SK-N-SH (cell line): ENCODE data around the gene CLASRP. TPM values are rescaled to one million over a fixed set of nuclear protein-coding genes. Genes with fewer than 3 reads are reported as not detected.

Source experiments
- CTCF ChIA-PET: fragments of 300-600, 350-600 bp; formaldehyde crosslinking; extraction: SDS; loops from one replicate; lab custom pipeline; 2021; lab: Yijun Ruan, JAX
- POLR2A ChIA-PET: fragments of 350-600 bp; sonication (Branson Sonifier 250); formaldehyde crosslinking; extraction: SDS; loops from one replicate; lab custom pipeline; 2020; ENCODE audit warnings: antibody characterized with exemption, inconsistent platforms; lab: Yijun Ruan, JAX
- DNase-seq: peaks from one replicate; pipeline ENCODE4 v3.0.0; 2012
- H2AFZ ChIP-seq: fragments of 200-600 bp; sonication (generic); 2 replicates; pipeline ENCODE4 v1.8.1; 2016; ENCODE audit warnings: antibody characterized with exemption, mild to moderate bottlenecking, low read depth
- H3F3A ChIP-seq: fragments of 200-600 bp; sonication (generic); replicated peaks from 2 replicates; pipeline ENCODE3; 2016; ENCODE audit warnings: antibody characterized with exemption, mild to moderate bottlenecking; ENCODE audit not compliant: insufficient read depth
- H3K27ac ChIP-seq, 2 experiments: fragments of 200-500 bp in 1 of 2; fragments of 200-600 bp in 1 of 2; sonication (Bioruptor generic) in 1 of 2; sonication (generic), shearing (Covaris generic) in 1 of 2; 2 replicates each; pipeline versions ENCODE4 v1.5.1 to v1.6.1; 2014 to 2016; ENCODE audit warnings: low read depth in 2 of 2, inconsistent platforms in 1 of 2, low read length in 1 of 2, mild to moderate bottlenecking in 1 of 2, mixed read lengths in 1 of 2
- H3K27me3 ChIP-seq: fragments of 200-600 bp; sonication (generic), shearing (Covaris generic); 2 replicates; pipeline ENCODE4 v1.6.1; 2016; ENCODE audit warnings: mixed run types; ENCODE audit not compliant: insufficient read depth
- H3K36me3 ChIP-seq, 2 experiments: fragments of 200-500 bp in 1 of 2; fragments of 200-600 bp in 1 of 2; sonication (Bioruptor generic) in 1 of 2; sonication (generic) in 1 of 2; replicated peaks in 1 of 2; 2 replicates each; pipeline versions ENCODE3 to v1.5.1; 2014 to 2016; ENCODE audit warnings: low read length in 1 of 2, mild to moderate bottlenecking in 1 of 2; ENCODE audit not compliant: insufficient read depth in 2 of 2, control insufficient read depth in 1 of 2
- H3K4me1 ChIP-seq, 2 experiments: fragments of 200-500 bp in 1 of 2; fragments of 200-600 bp in 1 of 2; sonication (Bioruptor generic) in 1 of 2; sonication (generic), shearing (Covaris generic) in 1 of 2; 2 replicates each; pipeline versions ENCODE4 v1.5.1 to v1.6.1; 2014 to 2016; ENCODE audit warnings: low read depth in 1 of 2, low read length in 1 of 2, mixed run types in 1 of 2; ENCODE audit not compliant: insufficient read depth in 2 of 2, control insufficient read depth in 1 of 2
- H3K4me2 ChIP-seq: fragments of 200-600 bp; sonication (generic), shearing (Covaris generic); 2 replicates; pipeline ENCODE4 v1.6.1; 2017; ENCODE audit warnings: mixed run types
- H3K4me3 ChIP-seq, 2 experiments: fragments of 200-500 bp in 1 of 2; fragments of 200-600 bp in 1 of 2; sonication (Bioruptor generic) in 1 of 2; sonication (generic), shearing (Covaris generic) in 1 of 2; 2 replicates each; pipeline versions ENCODE4 v1.5.1 to v1.8.1; 2014 to 2016; ENCODE audit warnings: low read depth in 2 of 2, inconsistent platforms in 1 of 2, low read length in 1 of 2, mild to moderate bottlenecking in 1 of 2, mixed read lengths in 1 of 2, moderate library complexity in 1 of 2
- H3K79me2 ChIP-seq: fragments of 200-600 bp; sonication (generic); 2 replicates; pipeline ENCODE4 v1.8.1; 2017; ENCODE audit warnings: mild to moderate bottlenecking; ENCODE audit not compliant: insufficient read depth
- H3K9ac ChIP-seq: fragments of 200-600 bp; sonication (generic); 2 replicates; pipeline ENCODE4 v1.6.1; 2017; ENCODE audit warnings: mixed run types
- H3K9me2 ChIP-seq: fragments of 200-600 bp; sonication (generic); 2 replicates; pipeline ENCODE4 v1.6.1; 2017; ENCODE audit warnings: mixed run types
- H3K9me3 ChIP-seq: fragments of 200-600 bp; sonication (generic); 2 replicates; pipeline ENCODE4 v1.6.1; 2017; ENCODE audit warnings: mixed run types, mild to moderate bottlenecking, moderate library complexity
- H4K20me1 ChIP-seq: fragments of 200-600 bp; sonication (generic); 2 replicates; pipeline ENCODE4 v1.6.1; 2017; ENCODE audit warnings: mild to moderate bottlenecking, mixed run types; ENCODE audit not compliant: insufficient read depth
- ELF1 ChIP-seq: IDR thresholded peaks from 2 replicates; pipeline ENCODE4 v1.4.0; 2012
- EZH2phosphoT487 ChIP-seq: fragments of 200-600 bp; sonication (generic); IDR thresholded peaks from 2 replicates; pipeline ENCODE4 v1.6.1; 2017; ENCODE audit warnings: low read depth, mixed run types, mild to moderate bottlenecking, antibody characterized with exemption, moderate library complexity, borderline replicate concordance
- FOXJ3 ChIP-seq: sonication (generic); formaldehyde crosslinking; IDR thresholded peaks from 2 replicates; pipeline ENCODE4 v1.5.1; 2020; ENCODE audit warnings: mild to moderate bottlenecking, missing genetic modification reagents
- MAX ChIP-seq: IDR thresholded peaks from 2 replicates; pipeline ENCODE4 v1.4.0; 2012; ENCODE audit warnings: low read depth
- NRF1 ChIP-seq: IDR thresholded peaks from 2 replicates; pipeline ENCODE4 v1.6.1; 2012; ENCODE audit warnings: low read depth, mild to moderate bottlenecking, low read length
- PBX3 ChIP-seq: IDR thresholded peaks from 2 replicates; pipeline ENCODE4; 2012
- SIN3A ChIP-seq: IDR thresholded peaks from 2 replicates; pipeline ENCODE4 v1.6.1; 2012; ENCODE audit warnings: low read depth, mild to moderate bottlenecking, low read length, moderate library complexity, borderline replicate concordance
- TCF12 ChIP-seq: IDR thresholded peaks from 2 replicates; pipeline ENCODE4 v1.4.0; 2012
- TEAD4 ChIP-seq: IDR thresholded peaks from 2 replicates; pipeline ENCODE4 v1.4.0; 2012; ENCODE audit warnings: mild to moderate bottlenecking, borderline replicate concordance; ENCODE audit not compliant: insufficient read depth
- USF1 ChIP-seq: IDR thresholded peaks from 2 replicates; pipeline ENCODE4 v1.4.0; 2012; ENCODE audit warnings: low read depth, borderline replicate concordance
- ZBTB33 ChIP-seq: IDR thresholded peaks from 2 replicates; pipeline ENCODE4 v1.4.0; 2012; ENCODE audit warnings: low read depth, borderline replicate concordance
- WGBS: methylation state at CpG from one replicate; pipeline ENCODE4 v1.1.6; 2017; ENCODE audit warnings: low lambda C conversion rate; 5-methylcytosine and 5-hydroxymethylcytosine counted together
- polyA plus RNA-seq, 3 experiments: library from polyadenylated mRNA; depleted of rRNA; stranded (reverse); fragments of >200 nt; gene quantifications; 2 replicates each; pipeline ENCODE4 v1.2.3, GENCODE V29; 2012

Gene CLASRP
- polyA plus RNA-seq, 1 of the 3 experiments (the other 2 are of a cell fraction) = 54.8 TPM

- no peak for TF ChIP-seq TEAD4
- no peak for TF ChIP-seq EZH2phosphoT487
- no peak for TF ChIP-seq ZBTB33
- no peak for TF ChIP-seq ELF1
- TF ChIP-seq FOXJ3 (CRISPR knock-in tag) = no peak
- no peak for TF ChIP-seq NRF1
- peak; percentile 61; the same call in 1 of the 2 replicates for TF ChIP-seq TCF12
- peak; percentile 47; the same call in 1 of the 2 replicates for TF ChIP-seq PBX3
Measured at GRCh38 chr19:45097776-45098520, 59.1 kb downstream of the CLASRP start (continued).

- Histone ChIP-seq H3K36me3 (no peaks in the 10 kb centered on the region), H3K9ac (no peak overlapping the region), H3K9me3 (no peaks in the 10 kb centered on the region), H3K4me1 (peaks cover 25 to 32% of the 10 kb centered on the region in 2 experiments; a peak in 3 of 4 replicates), H3K4me3 (peak overlapping the region in 1 of 2 experiments; percentile 23; a peak in 1 of 4 replicates), H3K9me2 (no peaks in the 10 kb centered on the region), H4K20me1 (peaks cover 91% of the 10 kb centered on the region), H3K27me3 (no peaks in the 10 kb centered on the region), H3F3A (peaks cover 13% of the 10 kb centered on the region), H2AFZ (no peak overlapping the region), H3K27ac (peak overlapping the region in 1 of 2 experiments; percentile 84; a peak in 1 of 4 replicates), H3K4me2 (peak overlapping the region; percentile 77), H3K79me2 (peaks cover 97% of the 10 kb centered on the region)
- ChIA-PET CTCF (no interaction called here), POLR2A (no interaction called here)
- 70% methylated on average over 11 of the region's 15 CpGs for WGBS
- no peak for DNase-seq
- no peak for TF ChIP-seq MAX
- TF ChIP-seq SIN3A = peak; percentile 13; the same call in 1 of the 2 replicates
- peak; percentile 64; the same call in 1 of the 2 replicates for TF ChIP-seq USF1
- no peak for TF ChIP-seq PBX3
Measured at GRCh38 chr19:45098521-45099466, 59.9 kb downstream of the CLASRP start.
